ENCODE measurements around the gene NR2F2.

- TF ChIP-seq CTCF (IDR thresholded peaks at IDR 0.05) (no peak), POLR2A (IDR thresholded peaks at IDR 0.05) (no peak)
These were observed 5.7 kb downstream of the NR2F2 start for GRCh38 chr15:96336108-96336595.

All from lower leg skin (tissue), 3 donors.